ENCODE measurements around the gene SLC7A9. TPM values are rescaled to one million over a fixed set of nuclear protein-coding genes. Genes with fewer than 3 reads are reported as not detected.

Gene SLC7A9
- total and polyA plus RNA-seq, 2 donors (not counting 3 experiments of a cell fraction or from before 2014, with no cell fraction given), result 0.06 TPM; not detected in 1

GRCh38 chr19:32890326-32890725 lies 20.8 kb upstream of the SLC7A9 start:
- Histone ChIP-seq H3K4me2 (ENCODE audit: insufficient read depth, low read length) (no peak overlapping the region), H2AFZ (ENCODE audit: low read depth, low read length) (no peak overlapping the region), H3K36me3 (ENCODE audit: control insufficient read depth in 2 of 2, extremely low read depth in 1 of 2, insufficient read depth in 2 of 2, low read length in 2 of 2) (no peaks in the 10 kb centered on the region), H3K27ac (ENCODE audit: insufficient read depth, low read depth, low read length) (no peak overlapping the region), H3K27me3 (ENCODE audit: control insufficient read depth in 2 of 2, insufficient read depth in 2 of 2, low read length in 2 of 2) (no peaks in the 10 kb centered on the region), H3K9ac (replicated peaks; ENCODE audit: extremely low read depth, insufficient read depth, low read length) (no peak overlapping the region), H3K9me1 (replicated peaks; ENCODE audit: control insufficient read depth, extremely low read depth, insufficient read depth, low read length) (no peaks in the 10 kb centered on the region), H3K9me3 (replicated peaks; ENCODE audit: control insufficient read depth, insufficient read depth, low read length) (no peaks in the 10 kb centered on the region), H3K79me2 (ENCODE audit: control insufficient read depth, insufficient read depth, low read length) (no peaks in the 10 kb centered on the region), H4K20me1 (replicated peaks; ENCODE audit: control insufficient read depth, extremely low read depth, insufficient read depth, low read length) (no peaks in the 10 kb centered on the region), H3K4me3 (replicated peaks in 1 of 3; ENCODE audit: insufficient read depth in 1 of 3, low read depth in 1 of 3, low read length in 3 of 3) (no peak overlapping the region), H3K4me1 (ENCODE audit: control insufficient read depth, extremely low read depth, insufficient read depth, low read length) (no peaks in the 10 kb centered on the region)
- TF ChIP-seq POLR2AphosphoS5 (IDR thresholded peaks at IDR 0.05; ENCODE audit: insufficient read depth, low read depth, low read length) (no peak), CTCF (IDR thresholded peaks at IDR 0.05; ENCODE audit: extremely low read depth in 1 of 2, insufficient read depth in 1 of 2, low read depth in 1 of 2, low read length in 2 of 2) (no peak), FOS (IDR thresholded peaks at IDR 0.05; ENCODE audit: borderline replicate concordance, insufficient read depth, low read length) (no peak), POLR2A (IDR thresholded peaks at IDR 0.05; ENCODE audit: low read depth, low read length) (no peak), EZH2 (IDR thresholded peaks at IDR 0.05; ENCODE audit: borderline replicate concordance, low read depth, low read length, severe bottlenecking) (no peak), MAX (IDR thresholded peaks at IDR 0.05; ENCODE audit: insufficient read depth, insufficient read length) (no peak), JUN (IDR thresholded peaks at IDR 0.05; ENCODE audit: borderline replicate concordance, insufficient read depth, insufficient read length, low read depth) (no peak), GATA2 (IDR thresholded peaks at IDR 0.05; ENCODE audit: insufficient read depth, insufficient read length, low read depth, low read length) (no peak), MYC (IDR thresholded peaks at IDR 0.05; ENCODE audit: low read depth, low read length) (no peak)
- no TSS peak for BruUV-seq (replicated peaks)
- FAIRE-seq, result no peak
- ChIA-PET POLR2A (no interaction called here), CTCF (no interaction called here)
- intact Hi-C loops (cut with micrococcal nuclease) (no loop called here), dilution Hi-C loops (cut with MboI; ENCODE audit: extremely low pct_ligation_motif_present, low sequenced_read_pairs) (no loop called here)
- DNase-seq (ENCODE audit: low read depth, low spot score), result no peak
